GM18870 (cell line): ENCODE measurements around the gene ULK3.

Experiments used
- ATAC-seq: cut with Tn5 transposase; IDR thresholded peaks from one replicate; pipeline ENCODE4 v1.9.1; 2021; ENCODE audit warnings: moderate library complexity; ENCODE audit not compliant: unreplicated experiment

The ULK3 gene

DNA sequence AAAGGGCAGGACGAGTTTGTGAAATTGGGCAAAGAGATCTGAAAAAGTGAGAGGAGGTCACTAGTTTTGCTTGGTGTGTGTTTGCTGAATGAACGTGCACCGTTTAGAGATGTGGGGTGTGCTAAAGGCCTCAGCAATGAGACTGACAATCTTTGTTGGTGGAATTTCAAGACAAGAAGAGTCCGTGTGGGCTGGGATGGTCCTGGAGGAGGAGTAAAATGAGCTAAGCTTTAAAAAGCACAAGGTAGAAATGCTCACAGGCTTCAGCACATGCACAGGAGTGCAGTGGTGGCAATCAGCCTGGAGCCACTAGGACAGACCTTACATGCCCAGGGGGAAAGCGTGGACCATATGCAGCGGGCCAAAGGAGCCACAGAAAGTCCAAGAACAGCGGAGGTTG lies 18.0 kb downstream of the ULK3 start:
- no peak for ATAC-seq

DNA sequence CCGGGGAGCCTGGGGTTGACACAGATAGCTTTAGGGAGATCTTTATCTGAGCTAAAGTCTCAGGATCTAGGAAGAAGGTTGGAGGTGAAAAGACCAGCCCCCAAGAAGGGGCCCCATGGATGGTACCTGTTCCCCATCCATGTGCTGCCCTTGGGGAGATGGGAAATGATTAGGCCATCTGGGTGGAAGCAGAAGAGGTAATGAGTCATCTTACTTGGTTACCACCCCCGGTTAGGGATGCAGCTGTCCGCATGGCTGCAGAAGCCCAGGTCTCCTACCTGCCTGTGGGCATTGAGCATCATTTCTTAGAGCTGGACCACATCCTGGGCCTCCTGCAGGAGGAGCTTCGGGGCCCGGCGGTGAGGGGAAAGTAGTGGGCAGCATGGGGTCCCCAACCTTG lies 19.6 kb downstream of the ULK3 start:
- no peak for ATAC-seq

DNA sequence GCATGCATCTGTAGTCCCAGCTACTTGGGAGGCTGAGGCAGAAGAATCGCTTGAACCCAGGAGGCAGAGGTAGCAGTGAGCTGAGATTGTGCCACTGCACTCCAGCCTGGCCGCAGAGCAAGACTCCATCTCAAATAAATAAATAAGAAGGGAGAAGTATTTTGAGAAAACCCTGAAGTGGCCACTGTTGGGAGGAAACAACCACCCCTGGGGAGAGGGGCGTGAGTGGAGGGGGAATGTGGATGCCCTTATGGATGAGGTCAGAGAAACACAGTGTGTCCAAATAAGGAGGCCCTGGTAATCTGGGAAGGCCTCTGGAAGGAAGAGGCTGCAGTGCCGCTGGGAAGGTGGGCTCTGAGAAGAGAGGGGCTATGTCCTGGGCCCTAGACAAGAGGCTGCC lies 20.7 kb downstream of the ULK3 start:
- ATAC-seq: no peak

DNA sequence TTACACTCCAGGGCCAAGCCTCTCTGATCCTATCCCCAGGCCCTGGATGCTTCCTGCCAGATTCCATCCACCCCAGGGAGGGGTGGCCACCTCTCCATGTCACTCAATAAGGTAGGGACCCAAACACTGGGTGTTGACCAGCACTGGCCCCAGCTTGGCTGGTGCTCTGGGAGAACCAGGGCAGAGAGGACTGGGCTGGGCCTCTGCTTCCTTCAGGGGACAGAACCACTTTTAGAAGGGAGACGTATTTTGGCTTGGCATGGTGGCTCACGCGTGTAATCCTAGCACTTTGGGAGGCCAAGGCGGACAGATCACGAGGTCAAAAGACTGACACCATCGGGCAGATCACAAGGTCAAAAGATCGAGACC lies 21.2 kb downstream of the ULK3 start:
- no peak for ATAC-seq

DNA sequence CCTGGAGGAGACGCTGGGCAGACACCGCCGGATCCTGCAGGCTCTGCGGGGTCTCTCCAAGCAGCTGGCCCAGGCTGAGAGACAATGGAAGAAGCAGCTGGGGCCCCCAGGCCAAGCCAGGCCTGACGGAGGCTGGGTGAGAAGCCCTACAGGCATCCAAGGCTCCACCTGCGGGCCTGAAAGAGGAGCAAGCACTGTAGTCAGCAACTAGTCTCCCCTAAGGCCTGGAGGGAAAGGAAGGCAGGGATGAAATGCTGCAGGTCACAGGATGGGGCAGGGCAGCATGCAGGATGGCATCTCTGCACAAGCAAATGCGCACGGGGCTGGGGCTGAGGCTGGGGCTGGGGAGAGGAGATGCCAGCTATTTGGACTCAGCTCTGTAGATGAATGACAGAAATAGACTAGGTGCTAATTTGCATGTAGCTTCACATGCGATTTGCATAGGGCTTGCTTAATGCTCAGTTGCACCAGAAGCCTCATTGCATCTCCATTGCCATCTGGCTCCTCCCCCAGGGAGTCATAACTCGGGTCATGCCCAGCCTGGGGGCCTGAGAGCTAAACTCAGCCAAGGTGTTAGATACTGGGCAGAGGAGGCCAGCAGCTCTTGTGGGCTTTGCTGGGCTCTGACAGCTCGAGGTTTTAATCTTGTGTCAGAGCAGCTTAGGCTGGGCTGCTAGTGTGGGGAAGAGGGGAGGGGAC lies 21.7 kb downstream of the ULK3 start:
- no peak for ATAC-seq

DNA sequence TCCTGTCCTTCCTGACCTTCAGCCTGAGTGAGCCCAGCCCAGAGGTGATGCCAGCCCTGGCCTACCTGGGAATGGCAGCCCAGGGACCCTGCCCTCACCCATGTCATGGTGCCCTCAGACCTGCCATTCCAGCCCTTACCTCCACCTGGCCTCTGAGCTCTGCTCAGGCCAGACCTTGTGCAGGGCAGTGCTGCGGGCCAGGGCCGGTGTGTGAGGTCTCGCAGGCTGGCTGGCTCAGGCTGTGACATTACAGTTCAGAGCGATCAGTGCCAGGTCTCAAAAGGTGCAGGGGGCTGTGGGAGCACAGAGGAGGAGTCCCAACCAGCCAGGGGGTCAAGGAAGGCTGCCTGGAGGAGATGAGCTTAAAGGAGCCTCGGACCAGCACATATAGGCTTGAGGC lies 22.9 kb downstream of the ULK3 start:
- no peak for ATAC-seq

DNA sequence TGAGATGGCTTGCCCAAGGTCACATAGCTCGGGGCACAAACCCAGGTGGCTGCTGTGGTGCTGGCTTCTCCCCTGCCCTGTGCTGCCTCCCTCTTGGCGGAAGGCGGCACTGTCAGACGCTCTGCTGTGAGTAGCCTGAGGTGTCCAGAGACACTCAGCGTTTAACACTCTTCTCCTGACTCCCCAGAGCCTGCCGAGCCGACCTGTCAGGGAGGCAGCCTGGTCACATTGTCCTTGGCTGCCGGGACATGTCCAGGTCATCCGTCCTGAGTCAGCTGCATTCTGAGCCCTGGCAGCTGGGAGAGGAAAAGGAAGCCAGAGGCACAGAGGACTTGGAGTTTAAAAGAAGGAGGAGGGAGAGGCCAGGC lies 25.6 kb downstream of the ULK3 start:
- ATAC-seq: no peak

DNA sequence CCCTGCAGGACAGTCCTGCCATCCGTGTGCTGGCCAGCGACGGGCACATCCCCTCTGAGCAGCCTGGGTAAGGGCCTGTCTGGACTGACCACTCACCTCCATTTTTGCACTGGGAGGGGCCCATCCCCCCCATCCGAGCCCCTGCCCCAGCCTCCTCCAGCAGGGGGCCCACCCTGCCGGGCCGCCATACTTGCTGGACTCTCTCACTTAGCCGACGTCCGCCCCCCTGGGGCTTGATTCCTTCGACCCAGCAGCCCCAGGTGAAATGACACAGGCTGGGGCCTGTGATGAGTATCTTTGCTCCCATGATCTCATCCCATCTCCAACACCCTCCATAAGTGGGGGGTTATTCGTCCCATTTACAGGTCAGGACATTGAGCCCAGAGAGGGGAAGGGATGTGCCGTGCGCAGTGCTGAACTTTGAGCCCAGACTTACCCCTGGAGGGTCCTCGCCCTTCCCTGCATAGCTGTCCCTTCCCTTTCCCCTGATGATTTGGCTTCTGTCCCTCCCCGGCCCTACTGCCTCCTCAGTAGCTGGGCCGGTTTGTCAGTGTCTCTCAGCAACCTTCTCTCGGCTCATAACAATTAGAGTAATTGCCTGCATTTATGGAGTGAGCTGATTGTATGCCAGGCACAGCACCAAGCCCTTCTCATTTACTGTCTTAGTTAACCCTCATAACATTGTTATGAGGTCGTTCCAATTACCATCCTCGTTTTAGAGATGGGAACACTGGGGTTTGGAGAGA lies 26.2 kb downstream of the ULK3 start:
- ATAC-seq: no peak

DNA sequence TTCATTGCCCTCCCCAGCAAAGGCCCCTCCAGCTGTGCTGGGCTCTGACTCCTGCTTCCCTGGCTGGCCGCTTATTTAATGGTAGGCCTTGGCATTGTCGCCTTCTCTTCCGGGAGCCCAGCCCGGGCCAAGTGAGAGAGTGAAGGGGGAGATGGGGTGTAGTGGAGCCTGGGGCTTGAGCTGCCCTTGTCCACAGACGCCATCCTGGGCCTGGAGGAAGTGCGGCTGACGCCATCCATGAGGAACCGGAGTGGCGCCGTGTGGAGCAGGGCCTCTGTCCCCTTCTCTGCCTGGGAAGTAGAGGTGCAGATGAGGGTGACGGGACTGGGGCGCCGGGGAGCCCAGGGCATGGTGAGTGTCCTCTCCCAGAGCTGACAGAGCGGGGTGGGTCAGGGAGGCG lies 27.0 kb downstream of the ULK3 start:
- ATAC-seq: no peak

DNA sequence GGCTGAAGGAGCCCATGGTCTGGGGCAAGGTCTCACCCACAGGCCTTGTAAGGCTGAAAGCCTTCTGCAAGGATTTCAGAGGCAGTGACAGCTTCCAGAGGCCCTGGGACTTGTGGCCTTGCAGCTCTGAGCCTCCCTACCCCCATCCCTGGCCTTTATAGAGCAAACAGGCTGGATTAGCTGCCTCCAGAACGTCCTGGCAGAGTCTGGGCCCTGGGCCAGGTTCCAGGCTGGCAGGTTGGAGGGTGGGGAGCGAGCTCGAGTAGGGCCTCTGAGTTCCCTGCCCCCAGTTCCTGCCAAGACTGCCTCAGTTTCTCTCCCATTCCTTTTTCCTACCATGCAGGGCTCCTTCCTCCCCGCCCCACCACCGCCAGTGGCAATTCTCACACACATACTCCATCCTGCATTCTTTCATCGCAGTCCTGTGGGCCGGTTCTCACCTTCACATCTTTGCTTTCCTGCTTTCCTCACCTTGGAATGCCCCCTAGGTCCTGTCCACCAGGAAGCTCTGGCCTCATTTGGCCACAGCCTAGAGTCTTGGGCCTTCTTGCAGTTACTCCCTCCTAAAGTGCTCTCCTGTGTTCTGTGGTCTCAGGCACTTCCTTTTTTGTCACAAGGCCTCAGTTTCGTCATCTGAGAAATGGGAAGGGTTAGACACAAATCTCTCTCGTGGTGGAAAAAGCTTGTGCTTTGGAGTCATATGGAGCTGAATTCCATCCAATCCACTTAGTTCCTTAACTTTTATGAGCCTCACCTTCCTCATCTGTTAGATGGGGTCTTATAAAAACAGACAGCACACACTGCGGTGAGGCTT lies 27.6 kb downstream of the ULK3 start:
- ATAC-seq: no peak

DNA sequence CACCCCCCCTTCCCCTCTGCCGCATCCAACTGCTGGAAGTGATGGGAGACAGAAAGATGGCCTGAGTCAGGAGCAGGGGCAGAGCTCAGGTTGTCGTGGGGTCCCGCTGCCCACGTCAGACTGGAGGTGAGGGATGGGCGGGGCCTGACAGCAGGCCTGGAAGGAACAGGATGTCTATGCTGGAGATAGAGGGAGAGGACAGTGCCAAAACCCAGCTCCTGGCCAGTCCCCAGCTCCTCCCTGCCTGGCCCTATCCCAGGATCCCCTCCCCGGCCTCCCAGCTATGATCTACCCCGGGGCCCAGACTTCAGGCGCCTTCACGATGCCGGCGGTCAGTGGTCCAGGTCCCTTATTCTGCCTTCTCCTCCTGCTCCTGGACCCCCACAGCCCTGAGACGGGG lies 30.4 kb downstream of the ULK3 start, which contains the start of gene LMAN1L:
Gene LMAN1L (plus strand): TSS at position 303 of the 400 bp plus-strand sequence. CDS start 20 bp downstream, at position 323.
- no peak for ATAC-seq

DNA sequence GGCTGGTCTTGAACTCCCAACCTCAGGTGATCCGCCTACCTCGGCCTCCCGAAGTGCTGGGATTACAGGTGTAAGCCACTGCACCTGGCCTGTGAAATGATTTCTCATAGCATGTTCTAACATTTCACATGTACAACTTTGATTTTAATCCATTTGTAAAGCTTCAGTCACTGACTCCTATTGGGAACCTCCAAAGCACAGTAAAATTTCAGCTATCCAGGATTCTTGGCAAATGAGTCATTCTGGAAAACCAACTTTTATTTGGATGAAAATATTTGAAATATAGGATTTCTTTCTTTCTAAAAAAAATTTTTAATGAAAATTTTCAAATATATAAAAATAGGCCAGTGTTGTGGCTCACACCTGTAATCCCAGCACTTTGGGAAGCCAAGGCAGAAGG lies 33.0 kb downstream of the ULK3 start:
- no peak for ATAC-seq

DNA sequence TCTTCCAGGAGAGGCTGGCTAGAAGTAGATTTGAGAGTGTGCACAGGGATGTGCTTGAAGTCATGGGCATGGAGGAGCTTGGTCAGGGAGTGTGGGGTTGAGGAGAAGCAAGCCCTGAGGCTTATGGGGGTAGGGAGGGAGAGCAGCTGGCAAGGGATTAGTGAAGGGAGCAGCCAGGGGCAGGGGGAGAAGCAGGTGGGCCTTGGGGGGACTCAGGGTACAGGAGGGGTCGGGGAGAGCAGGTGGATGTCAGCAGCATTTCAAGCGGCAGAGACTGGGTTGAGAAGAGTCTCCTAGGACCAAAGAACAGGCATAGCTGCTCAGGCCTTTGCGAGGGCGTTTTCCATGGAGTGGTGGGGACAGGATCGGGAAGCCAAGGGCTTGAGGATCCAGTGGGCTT lies 33.7 kb downstream of the ULK3 start:
- no peak for ATAC-seq

DNA sequence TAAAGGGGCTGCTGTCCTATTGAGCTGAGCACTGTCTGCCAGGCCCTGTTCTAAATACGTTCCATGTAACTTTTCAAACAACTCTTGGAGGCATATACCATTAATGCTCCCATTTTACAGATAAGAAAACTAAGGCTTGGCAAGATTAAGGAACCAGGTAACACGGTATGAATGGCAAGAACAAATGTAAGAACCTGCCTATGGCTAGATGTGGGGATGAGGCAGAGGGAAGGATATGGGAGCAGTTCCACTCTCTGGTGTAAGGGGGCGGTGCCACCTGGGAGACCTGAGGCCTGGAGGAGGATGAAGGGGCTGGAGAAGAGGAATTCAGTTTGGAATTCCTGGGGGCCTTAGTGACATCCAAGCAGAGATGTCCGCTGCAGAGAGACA lies 34.1 kb downstream of the ULK3 start:
- ATAC-seq: no peak

DNA sequence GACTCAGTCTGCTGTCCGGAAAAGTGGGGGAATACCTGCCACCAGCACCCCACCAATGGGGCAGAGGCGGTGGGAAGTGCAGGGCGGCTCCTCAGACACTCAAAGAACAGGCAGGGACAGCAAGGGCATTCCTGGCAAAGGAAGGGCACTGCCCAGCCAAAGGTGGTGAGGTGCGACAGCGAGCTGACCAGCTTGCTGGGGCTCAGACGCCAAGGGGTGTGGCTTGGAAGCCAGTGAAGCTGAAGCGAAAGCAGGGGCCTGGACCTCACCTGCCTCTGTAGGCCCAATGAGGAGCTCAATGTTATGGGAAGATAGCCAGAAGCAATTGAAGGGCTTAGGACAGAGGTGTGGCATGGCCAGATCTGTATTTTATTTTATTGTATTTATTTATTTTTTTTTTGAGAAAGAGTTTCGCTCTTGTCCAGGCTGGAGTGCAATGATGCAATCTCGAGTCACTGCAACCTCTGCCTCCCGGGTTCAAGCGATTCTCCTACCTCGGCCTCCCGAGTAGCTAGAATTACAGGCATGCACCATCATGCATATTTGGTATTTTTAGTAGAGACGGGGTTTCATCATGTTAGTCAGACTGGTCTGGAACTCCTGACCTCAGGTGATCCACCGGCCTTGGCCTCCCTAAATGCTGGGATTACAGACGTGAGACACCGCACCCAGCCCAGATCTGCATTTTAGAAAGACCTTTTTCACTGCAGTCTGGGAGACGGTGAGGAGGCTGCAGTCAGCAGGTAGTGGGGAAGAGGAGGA lies 34.7 kb downstream of the ULK3 start:
- no peak for ATAC-seq

DNA sequence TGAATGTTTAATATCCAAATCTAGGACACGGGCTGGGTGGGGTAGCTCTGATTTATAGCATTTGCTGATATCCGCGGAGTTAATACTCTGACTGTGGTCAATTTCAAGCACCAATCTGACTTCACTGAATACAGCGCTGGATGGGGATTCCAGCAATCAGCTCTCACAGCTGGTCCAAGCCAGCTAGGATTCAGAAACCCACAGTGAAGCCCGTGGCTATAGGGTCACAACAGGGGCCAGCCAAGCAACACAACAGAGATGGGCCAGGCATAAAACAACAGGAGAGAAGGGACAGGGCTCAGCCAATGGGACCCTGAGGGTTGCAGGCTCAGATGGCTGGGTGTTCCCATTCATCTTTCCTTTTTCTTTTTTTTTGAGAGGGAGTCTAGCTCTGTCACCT lies 35.7 kb downstream of the ULK3 start:
- no peak for ATAC-seq

DNA sequence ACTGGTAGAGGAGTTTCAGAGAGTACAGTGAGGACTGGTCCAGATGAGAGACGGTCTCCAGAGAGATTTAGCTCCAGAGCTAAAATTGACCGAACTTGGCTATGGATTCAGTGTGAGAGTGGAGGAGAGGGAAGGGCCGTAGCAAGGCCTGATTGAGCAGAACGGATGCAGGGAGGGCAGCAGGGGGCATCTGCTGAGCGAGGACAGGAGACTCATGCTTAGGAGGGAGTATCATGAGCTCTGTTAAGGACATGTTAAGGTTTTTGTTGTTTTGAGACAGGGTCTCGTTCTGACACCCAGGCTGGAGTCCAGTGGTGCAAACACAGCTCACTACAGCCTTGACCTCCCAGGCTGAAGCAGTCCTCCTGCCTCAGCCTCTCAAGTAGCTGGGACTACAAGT lies 38.0 kb downstream of the ULK3 start:
- no peak for ATAC-seq

DNA sequence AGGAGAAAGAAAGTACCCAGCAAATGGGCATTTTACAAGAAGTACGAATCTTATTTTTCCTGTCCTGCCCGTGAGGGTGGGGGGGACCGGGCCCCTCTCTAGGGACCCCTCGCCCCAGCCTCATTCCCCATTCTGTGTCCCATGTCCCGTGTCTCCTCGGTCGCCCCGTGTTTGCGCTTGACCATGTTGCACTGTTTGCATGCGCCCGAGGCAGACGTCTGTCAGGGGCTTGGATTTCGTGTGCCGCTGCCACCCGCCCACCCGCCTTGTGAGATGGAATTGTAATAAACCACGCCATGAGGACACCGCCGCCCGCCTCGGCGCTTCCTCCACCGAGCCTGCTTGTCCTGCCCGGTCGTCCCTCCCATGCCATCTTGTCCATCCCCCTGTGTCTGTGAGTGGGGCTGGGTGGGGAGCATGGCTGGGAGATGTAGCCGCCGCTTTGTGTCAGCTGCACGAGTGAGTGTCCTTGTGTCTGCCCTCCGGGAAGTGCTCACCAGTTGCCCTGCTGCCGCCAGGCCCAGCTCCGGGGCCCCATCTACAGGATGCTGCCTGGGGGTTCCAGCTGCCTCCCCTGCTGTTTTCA lies 40.0 kb downstream of the ULK3 start:
- no peak for ATAC-seq

DNA sequence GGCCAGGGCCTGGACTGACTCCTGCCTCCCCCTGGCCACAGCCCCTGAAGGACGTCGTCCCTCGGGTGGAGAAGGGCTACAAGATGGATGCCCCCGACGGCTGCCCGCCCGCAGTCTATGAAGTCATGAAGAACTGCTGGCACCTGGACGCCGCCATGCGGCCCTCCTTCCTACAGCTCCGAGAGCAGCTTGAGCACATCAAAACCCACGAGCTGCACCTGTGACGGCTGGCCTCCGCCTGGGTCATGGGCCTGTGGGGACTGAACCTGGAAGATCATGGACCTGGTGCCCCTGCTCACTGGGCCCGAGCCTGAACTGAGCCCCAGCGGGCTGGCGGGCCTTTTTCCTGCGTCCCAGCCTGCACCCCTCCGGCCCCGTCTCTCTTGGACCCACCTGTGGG lies 40.7 kb downstream of the ULK3 start:
- no peak for ATAC-seq

DNA sequence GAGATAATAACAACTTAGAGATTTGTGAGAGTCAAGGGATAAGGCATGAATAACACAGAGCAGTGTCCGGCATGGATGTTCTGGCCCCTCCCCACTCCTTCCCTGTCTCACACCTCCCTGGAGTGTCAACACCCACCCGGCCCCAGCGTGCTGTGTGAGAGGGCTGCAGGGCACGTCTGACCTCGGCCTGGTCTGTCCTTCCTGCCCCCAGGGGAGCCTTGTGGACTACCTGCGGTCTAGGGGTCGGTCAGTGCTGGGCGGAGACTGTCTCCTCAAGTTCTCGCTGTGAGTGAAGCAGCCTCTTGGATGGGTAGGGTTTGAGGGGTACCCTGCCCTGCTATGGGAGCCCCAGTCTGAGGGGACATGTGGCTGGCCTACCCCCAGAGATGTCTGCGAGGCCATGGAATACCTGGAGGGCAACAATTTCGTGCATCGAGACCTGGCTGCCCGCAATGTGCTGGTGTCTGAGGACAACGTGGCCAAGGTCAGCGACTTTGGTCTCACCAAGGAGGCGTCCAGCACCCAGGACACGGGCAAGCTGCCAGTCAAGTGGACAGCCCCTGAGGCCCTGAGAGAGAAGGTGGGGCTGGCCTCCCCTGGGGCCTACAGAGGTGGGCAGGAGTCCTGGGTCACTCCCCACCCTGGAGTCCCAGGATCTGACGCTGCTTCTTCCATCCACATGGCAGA lies 41.5 kb downstream of the ULK3 start:
- no peak for ATAC-seq
